Astrocyte (in vitro differentiated cells and primary cell): ENCODE data around the gene CD5L.

ENCODE experiments used
- EZH2 ChIP-seq: IDR thresholded peaks from 2 replicates; pipeline ENCODE4 v1.6.1; 2012; ENCODE audit warnings: mild to moderate bottlenecking, low read length, inconsistent platforms; ENCODE audit not compliant: insufficient read depth
- TF ChIP-seq, protein P1 (sequence below): IDR thresholded peaks from 2 replicates; pipeline ENCODE4 v1.5.1; 2011; ENCODE audit warnings: low read depth, mild to moderate bottlenecking, inconsistent platforms, low read length, moderate library complexity; ENCODE audit not compliant: insufficient read depth

DNA sequence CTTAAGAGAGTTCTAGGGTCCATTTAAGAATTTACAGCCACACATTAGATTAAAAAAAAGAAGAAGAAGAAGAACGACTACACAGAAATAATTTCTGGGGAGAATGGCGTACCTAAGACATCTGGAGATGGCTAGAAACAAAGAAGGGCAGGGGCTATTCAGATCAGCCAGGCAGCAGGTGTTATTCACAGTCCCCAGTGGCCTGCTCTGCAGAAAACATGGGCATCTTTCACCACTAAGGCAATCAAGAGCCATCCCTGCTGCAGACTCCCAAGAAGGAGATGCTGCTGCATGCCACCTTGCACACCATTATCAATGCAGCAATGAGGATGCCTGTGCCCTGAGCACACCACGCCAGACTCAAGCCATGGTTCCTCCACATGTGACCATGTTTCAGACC, 56.8 kb downstream of the CD5L start:
- no peak for TF ChIP-seq EZH2
- TF ChIP-seq, protein P1, sequence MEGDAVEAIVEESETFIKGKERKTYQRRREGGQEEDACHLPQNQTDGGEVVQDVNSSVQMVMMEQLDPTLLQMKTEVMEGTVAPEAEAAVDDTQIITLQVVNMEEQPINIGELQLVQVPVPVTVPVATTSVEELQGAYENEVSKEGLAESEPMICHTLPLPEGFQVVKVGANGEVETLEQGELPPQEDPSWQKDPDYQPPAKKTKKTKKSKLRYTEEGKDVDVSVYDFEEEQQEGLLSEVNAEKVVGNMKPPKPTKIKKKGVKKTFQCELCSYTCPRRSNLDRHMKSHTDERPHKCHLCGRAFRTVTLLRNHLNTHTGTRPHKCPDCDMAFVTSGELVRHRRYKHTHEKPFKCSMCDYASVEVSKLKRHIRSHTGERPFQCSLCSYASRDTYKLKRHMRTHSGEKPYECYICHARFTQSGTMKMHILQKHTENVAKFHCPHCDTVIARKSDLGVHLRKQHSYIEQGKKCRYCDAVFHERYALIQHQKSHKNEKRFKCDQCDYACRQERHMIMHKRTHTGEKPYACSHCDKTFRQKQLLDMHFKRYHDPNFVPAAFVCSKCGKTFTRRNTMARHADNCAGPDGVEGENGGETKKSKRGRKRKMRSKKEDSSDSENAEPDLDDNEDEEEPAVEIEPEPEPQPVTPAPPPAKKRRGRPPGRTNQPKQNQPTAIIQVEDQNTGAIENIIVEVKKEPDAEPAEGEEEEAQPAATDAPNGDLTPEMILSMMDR = no peak
